ENCODE measurements around the gene CHD9. TPM values are rescaled to one million over a fixed set of nuclear protein-coding genes. Genes with fewer than 3 reads are reported as not detected.
A peak's percentile ranks its signal among the peaks of the same experiment; 100 is the strongest.

CHD9 gene
- total and polyA plus RNA-seq, 9 of the 15 experiments (the other 6 are each of a cell fraction or from before 2014, with no cell fraction given) = 29.0 to 69.3 (median 40.6) TPM

DNA sequence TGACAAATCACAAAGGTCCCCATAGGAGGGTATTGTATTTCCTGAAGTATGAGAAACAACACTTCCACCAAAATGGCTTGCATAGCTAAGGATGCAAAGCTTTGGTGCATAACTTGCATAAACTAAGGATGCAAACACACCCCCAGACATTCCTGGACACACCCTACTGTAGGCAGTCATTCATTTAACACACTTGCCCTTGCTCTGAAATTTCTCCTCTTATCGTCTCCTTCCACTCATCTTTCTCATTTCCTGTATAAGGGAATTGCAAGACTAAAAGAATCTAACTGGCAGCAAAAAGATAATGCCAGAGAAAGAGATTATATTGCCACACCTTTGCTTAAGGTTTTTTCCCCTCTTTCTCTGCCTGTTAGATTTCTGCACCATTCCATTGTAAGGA, 28.3 kb downstream of the CHD9 start (continued):
- TF ChIP-seq, protein P1, sequence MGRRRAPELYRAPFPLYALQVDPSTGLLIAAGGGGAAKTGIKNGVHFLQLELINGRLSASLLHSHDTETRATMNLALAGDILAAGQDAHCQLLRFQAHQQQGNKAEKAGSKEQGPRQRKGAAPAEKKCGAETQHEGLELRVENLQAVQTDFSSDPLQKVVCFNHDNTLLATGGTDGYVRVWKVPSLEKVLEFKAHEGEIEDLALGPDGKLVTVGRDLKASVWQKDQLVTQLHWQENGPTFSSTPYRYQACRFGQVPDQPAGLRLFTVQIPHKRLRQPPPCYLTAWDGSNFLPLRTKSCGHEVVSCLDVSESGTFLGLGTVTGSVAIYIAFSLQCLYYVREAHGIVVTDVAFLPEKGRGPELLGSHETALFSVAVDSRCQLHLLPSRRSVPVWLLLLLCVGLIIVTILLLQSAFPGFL (CRISPR knock-in tag; IDR thresholded peaks at IDR 0.05) = no peak
- TF ChIP-seq, protein P2, sequence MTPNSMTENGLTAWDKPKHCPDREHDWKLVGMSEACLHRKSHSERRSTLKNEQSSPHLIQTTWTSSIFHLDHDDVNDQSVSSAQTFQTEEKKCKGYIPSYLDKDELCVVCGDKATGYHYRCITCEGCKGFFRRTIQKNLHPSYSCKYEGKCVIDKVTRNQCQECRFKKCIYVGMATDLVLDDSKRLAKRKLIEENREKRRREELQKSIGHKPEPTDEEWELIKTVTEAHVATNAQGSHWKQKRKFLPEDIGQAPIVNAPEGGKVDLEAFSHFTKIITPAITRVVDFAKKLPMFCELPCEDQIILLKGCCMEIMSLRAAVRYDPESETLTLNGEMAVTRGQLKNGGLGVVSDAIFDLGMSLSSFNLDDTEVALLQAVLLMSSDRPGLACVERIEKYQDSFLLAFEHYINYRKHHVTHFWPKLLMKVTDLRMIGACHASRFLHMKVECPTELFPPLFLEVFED (CRISPR knock-in tag; conservative IDR thresholded peaks at IDR 0.05) = no peak
- no peak for TF ChIP-seq TBL1XR1 (IDR thresholded peaks at IDR 0.05; ENCODE audit: low read length in 2 of 2)
- no peak for TF ChIP-seq PPARD (CRISPR knock-in tag; IDR thresholded peaks at IDR 0.05)
- no peak for TF ChIP-seq HMG20B (CRISPR knock-in tag; IDR thresholded peaks at IDR 0.05)
- no peak for TF ChIP-seq ZBED1 (IDR thresholded peaks at IDR 0.05)
- TF ChIP-seq ZNF507 (tag; conservative IDR thresholded peaks at IDR 0.05) = no peak
- TF ChIP-seq ZNF24 (IDR thresholded peaks at IDR 0.05) = peak; percentile 16; the same call in 1 of the 2 replicates
- TF ChIP-seq RBM14 (IDR thresholded peaks at IDR 0.05; ENCODE audit: borderline replicate concordance, insufficient read depth, low read depth, low read length) = no peak
- TF ChIP-seq, protein P3, sequence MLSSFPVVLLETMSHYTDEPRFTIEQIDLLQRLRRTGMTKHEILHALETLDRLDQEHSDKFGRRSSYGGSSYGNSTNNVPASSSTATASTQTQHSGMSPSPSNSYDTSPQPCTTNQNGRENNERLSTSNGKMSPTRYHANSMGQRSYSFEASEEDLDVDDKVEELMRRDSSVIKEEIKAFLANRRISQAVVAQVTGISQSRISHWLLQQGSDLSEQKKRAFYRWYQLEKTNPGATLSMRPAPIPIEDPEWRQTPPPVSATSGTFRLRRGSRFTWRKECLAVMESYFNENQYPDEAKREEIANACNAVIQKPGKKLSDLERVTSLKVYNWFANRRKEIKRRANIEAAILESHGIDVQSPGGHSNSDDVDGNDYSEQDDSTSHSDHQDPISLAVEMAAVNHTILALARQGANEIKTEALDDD (IDR thresholded peaks at IDR 0.05) = no peak
- no peak for TF ChIP-seq SRF (CRISPR knock-in tag; IDR thresholded peaks at IDR 0.05)
- no peak for TF ChIP-seq TARDBP (IDR thresholded peaks at IDR 0.05)
- no peak for TF ChIP-seq ZNF644 (tag; IDR thresholded peaks at IDR 0.05; ENCODE audit: low read depth)
- peak; percentile 50; the same call in 1 of the 2 replicates for TF ChIP-seq TAL1 (IDR thresholded peaks at IDR 0.05)
- no peak for TF ChIP-seq DDX20 (tag; IDR thresholded peaks at IDR 0.05; ENCODE audit: low read depth)
- TF ChIP-seq SAP30 (IDR thresholded peaks at IDR 0.05; ENCODE audit: borderline replicate concordance, insufficient read depth, low read depth, low read length, poor library complexity, severe bottlenecking) = no peak
- no peak for TF ChIP-seq ZNF408 (CRISPR knock-in tag; IDR thresholded peaks at IDR 0.05; ENCODE audit: low read depth)
- TF ChIP-seq NCOA4 (IDR thresholded peaks at IDR 0.05; ENCODE audit: partially characterized antibody) = no peak
- TF ChIP-seq, protein P4, sequence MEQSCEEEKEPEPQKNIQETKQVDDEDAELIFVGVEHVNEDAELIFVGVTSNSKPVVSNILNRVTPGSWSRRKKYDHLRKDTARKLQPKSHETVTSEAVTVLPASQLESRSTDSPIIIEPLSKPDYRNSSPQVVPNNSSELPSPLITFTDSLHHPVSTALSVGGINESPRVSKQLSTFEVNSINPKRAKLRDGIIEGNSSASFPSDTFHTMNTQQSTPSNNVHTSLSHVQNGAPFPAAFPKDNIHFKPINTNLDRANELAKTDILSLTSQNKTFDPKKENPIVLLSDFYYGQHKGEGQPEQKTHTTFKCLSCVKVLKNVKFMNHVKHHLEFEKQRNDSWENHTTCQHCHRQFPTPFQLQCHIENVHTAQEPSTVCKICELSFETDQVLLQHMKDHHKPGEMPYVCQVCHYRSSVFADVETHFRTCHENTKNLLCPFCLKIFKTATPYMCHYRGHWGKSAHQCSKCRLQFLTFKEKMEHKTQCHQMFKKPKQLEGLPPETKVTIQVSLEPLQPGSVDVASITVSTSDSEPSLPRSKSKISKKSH (CRISPR knock-in tag; IDR thresholded peaks at IDR 0.05) = no peak
- no peak for TF ChIP-seq GTF2E2 (tag; IDR thresholded peaks at IDR 0.05)
- no peak for TF ChIP-seq RBM15 (IDR thresholded peaks at IDR 0.05; ENCODE audit: insufficient read depth, low read length)
- TF ChIP-seq, protein P5, sequence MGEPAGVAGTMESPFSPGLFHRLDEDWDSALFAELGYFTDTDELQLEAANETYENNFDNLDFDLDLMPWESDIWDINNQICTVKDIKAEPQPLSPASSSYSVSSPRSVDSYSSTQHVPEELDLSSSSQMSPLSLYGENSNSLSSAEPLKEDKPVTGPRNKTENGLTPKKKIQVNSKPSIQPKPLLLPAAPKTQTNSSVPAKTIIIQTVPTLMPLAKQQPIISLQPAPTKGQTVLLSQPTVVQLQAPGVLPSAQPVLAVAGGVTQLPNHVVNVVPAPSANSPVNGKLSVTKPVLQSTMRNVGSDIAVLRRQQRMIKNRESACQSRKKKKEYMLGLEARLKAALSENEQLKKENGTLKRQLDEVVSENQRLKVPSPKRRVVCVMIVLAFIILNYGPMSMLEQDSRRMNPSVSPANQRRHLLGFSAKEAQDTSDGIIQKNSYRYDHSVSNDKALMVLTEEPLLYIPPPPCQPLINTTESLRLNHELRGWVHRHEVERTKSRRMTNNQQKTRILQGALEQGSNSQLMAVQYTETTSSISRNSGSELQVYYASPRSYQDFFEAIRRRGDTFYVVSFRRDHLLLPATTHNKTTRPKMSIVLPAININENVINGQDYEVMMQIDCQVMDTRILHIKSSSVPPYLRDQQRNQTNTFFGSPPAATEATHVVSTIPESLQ (CRISPR knock-in tag; IDR thresholded peaks at IDR 0.05) = no peak
- no peak for TF ChIP-seq SP1 (CRISPR knock-in tag; IDR thresholded peaks at IDR 0.05)
- no peak for TF ChIP-seq GABPB2 (CRISPR knock-in tag; conservative IDR thresholded peaks at IDR 0.05)
